GM21825 (cell line): ENCODE data around the gene RFFL.
"Not testable (repeated sequence)": the region's sequence is repeated elsewhere in the genome, so short reads cannot be mapped to it uniquely, and the experiment has no call there.

Experiments used
- ATAC-seq: cut with Tn5 transposase; IDR thresholded peaks from one replicate; pipeline ENCODE4 v1.9.1; 2021; ENCODE audit warnings: mild to moderate bottlenecking, moderate library complexity; ENCODE audit not compliant: unreplicated experiment

The RFFL gene

DNA sequence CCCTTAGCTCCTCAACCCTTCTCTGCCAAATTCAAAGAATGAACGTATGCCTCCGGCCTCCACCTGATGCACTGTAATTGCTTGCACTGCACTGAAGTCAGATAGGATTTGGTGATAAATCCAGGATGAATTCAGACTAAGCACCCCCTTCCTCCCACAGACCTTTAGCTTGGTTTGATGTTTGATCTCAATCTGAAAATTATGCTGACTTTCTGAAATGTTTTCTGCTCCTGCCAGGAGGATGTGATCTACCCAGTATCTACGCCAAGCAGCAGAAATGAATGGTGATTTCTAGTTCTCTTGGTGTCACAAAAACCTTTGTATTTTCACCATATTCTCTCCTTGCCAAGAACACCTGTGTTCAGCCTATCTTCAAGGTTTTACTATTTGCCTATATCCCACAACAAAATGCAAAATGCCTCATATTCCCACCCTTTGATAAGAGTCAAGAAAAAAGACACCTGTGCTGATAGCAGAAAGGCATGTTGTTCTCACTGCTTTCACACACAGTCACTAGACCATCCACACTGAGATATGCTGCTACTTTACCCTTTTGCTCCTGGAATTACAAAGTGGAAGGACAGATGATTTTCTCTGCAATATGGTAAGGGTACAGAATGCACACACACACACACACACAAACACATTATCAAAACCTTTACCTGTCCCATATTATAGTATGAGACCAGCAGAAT lies 14.7 kb downstream of the RFFL start:
- no peak for ATAC-seq

DNA sequence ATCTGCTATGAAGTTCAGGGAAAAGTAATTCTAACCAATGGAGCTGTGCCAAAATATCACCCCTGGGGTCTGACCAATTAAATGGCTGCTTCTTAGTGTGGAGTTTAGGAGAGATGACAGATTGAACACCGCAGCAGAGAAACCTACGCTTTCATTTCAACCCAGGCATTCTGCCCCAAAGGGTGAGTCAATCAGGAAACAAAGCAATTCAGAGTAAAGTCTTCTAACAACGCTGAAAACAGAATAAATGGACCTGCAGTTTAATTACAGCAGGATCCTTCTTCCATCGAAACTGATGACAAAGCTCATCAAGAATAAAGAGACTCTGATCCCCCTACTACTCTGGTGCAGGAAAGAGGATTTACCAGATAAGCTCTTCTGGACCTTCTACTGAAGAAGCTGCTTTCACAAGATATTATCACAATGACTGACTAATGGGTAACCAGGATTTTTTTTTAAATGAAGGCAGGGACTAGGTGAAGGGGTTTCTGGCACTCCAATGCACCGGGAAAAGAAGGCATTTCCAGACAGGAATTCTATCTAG lies 16.7 kb downstream of the RFFL start:
- peak; percentile 53 for ATAC-seq

DNA sequence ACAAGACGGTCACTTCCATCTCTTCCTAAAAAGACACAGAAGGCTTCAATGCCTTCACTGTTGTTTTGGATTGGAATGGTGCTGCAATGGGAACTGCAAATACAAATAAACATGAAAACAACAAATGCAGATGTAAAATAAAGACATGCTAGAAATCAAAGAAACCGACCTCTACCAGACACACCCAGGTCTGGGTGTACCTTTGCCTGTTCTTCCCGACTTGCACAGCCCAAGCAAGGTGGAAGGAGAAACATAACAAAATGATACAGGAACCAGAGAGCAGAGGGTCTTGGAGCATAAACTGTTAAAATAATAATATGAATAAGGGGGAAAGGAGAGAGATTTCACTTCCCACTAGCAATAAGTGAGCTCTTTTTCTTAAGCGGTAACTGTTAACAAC lies 17.3 kb downstream of the RFFL start:
- no peak for ATAC-seq

GRCh38 chr17:35045458-35045979 lies 18.0 kb downstream of the RFFL start:
- ATAC-seq: not testable (repeated sequence)

DNA sequence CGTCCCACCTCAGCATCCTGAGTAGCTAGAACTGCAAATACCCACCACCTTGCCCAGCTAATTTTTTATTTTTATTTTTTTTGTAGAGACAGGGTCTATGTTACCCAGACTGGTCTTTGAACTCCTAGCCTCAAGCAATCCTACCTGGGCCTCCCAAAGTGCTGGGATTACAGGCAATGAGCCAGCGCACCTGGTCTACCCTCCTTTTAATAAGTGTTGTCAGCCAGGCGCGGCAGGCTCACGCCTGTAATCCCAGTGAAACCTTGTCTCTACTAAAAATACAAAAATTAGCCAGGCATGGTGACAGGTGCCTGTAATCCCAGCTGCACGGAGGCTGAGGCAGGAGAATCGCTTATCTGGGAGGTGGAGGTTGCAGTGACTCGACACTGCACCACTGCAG lies 19.3 kb downstream of the RFFL start:
- ATAC-seq: no peak

GRCh38 chr17:35041390-35041789 lies 22.1 kb downstream of the RFFL start:
- no peak for ATAC-seq

- no peak for ATAC-seq
These were observed 25.1 kb downstream of the RFFL start for GRCh38 chr17:35038453-35038852.

DNA sequence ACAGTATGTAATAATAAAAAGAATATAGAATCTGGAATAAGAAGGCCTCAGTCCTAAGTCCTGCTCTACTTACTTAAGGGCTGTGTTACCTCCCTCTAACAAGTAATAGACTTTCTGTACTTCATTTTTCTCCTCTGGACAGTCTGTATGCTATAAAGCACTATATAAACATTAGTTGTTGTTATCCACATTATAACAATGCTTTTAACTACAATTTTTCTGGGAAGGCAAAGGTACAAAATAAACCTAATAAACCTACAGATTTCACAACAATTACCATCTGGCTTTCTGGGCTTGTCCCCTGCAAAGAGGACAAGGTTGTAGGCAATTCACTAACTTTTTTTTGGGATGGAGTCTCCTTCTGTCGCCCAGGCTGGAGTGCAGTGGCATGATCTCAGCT lies 32.7 kb downstream of the RFFL start:
- ATAC-seq: no peak

DNA sequence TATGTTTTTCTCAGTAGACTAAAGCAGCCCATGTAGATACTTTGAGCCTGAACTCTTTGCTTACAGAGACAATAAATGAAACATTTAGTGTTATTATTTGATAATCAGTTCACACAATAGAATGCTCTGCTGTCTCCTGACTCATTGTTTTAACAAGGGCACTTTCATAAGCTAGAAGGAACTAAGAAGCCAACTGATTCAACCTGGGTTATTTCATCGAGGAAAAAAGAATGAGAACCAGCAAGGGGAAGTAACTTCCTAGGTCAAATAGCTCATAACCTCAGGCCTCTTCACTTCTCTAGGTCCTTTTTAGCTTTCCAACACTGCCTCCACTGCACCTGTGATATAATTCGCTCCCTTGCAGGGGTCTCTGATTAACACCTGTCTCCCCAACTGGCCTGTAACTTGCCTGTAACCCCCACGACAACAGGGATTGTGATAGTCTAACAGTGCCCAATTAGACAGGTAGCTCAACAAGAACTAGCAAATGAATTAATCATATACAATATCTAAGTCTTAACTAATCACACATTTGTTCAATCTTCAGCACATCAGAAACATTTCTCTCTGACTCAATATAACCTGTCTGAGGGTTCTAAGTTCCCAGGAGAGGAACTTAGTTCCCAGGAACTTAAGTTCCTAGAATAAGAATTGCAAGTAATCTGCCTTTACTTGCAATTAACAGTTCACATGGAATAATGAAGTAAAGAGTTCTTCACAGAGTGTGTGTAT lies 34.8 kb downstream of the RFFL start:
- ATAC-seq: no peak

GRCh38 chr17:35028097-35028496 lies 35.4 kb downstream of the RFFL start:
- ATAC-seq: not testable (repeated sequence)

- no peak for ATAC-seq
These were observed 38.0 kb downstream of the RFFL start for GRCh38 chr17:35025541-35025940.

DNA sequence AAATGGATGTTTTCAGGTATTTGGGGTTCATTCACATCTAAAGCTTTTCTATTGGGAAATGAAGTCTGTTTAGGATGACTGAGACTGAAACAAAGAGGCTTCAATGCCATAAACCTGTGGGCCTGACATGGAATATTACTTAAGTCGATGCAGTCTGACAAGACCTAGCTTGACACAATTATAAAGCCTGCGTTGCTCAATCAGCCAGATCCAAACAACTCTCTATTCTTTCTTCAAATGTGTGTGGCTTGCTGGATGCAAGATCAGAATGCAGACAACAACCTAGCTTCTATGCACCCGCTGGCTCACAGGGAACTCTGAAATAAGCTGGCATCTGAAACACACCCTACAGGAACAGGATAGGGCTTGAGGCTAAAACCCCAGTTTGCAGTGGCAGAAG lies 40.0 kb downstream of the RFFL start:
- no peak for ATAC-seq

DNA sequence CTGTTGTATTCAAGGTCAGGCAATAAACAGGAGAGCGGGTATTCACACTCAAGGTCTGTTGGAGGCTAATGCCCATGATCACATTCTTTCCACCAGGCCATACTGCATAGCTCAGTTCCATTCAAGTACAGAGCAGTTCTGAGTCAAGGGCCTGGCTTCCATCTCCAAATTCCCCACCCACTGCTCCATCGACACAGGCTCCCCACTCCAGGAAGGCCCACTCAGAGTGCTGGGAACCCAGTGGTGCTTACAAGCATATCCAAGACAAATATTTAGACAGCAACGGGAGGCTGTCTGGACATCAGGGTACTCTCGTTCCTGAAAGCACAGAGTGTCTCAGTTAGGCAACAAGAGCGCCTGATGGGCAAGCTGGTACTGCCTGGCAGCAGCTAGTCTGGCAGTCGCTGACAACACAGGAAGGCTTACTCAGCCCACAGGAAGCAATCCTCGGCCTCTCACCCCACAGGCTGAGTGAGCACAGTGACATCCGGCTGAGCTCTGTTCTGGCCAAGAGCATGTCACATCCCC lies 40.9 kb downstream of the RFFL start:
- peak; percentile 79 for ATAC-seq

DNA sequence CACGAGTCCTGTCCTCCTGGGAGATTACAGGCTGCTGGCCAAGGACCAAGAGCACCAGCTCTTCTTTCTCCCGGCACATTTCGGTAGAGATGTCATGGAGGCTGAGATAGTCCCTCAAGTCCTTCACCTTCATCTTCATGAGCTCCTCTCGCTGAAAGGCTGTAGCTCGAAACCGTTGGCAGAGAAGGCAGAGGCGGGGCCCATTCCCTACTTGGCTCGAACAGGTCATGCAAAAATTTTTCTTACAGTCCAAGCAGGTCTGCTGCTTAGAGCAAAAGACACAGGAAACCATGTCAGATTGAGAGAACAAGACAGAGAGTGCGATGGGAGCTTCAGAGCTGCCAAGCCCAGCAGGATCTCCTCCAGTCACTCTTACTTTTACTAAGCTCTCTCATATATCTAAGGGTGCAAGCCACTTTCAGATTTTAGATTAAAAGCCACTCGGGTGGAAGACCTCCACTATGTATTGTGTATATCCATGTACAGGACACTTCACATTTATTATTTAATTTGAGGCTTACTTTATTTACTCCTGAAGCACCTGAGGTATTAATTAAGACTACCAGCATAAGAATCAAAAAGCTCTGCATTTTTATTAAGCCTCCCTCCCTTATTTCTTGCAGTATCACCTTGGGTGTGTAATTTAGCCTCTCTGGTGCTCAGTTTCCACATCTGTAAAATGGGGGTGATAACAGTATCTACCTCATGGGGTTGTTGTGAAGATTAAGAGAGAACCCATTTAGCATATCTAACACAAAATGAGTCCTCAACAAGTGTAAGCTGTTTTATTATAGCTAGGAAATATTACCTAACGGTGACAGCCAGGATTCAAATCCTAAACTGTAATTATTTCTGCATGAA lies 41.8 kb downstream of the RFFL start:
- no peak for ATAC-seq

DNA sequence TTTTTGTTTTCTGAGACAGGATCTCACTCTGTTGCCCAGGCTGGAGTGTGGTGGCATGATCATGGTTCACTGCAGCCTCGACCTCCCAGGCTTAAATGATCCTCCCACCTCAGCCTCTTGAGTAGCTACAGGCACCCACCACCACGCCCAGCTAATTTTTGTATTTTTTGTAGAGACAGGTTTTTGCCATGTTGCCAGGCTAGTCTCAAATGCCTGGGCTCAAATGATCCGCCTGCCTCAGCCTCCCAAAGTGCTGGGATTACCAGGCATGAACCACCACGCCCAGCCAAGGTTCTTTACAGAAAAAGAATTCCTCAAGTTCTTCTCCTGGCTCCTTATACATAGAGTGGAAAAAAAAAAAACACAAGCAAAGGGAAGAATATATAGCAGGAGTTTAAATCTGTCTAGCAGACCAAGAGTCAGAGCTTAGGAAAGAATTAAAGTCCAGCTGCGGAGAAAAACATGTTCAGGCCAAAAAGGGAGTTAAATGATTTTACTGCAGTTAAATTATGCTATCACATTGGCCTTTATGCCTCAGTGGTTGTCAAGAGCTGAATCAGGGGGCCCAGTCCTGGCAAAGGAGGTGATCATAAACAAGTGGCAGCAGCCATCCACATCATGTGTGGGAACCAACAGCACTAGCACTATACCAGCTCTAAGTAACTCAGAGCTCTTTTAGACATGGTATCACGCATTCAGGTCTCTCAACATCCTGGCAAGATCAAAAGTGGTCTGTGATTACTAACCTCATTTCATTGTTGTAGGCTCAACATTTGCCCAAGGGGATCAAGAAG lies 43.9 kb downstream of the RFFL start:
- ATAC-seq: no peak

GRCh38 chr17:35018814-35019213 lies 44.7 kb downstream of the RFFL start:
- no peak for ATAC-seq

GRCh38 chr17:35017021-35017420 lies 46.5 kb downstream of the RFFL start:
- ATAC-seq: no peak

- no peak for ATAC-seq
These were observed 47.1 kb downstream of the RFFL start for GRCh38 chr17:35016369-35016768.

DNA sequence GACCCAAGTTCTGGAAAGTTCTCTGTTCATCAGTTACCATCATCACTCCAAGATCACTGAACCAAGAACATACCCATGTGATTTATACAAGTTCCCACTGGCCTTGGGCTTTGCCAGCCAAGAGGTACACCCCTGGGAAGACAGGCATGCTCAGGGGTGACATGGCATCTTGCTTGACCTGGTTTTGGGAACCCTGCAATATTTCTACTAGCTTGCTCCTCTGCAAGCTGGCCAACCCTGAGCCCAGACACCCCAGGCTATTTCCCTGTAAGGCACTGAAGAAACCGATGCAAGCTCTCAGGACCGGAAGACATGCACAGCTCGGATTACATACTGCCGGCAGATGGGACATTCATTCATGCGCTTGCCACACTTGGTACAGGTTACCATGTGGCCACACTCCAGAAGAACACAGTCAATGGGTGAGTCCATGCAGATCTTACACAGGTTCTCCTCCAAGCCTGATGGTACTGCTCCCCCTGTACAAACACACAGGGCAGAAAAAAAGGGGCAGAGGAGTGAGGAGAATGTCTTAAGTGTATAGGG lies 51.8 kb downstream of the RFFL start:
- no peak for ATAC-seq

- ATAC-seq: no peak
These were observed 53.4 kb downstream of the RFFL start for GRCh38 chr17:35010093-35010492.
